Activated naive CD4-positive, alpha-beta T cell treated with anti-CD3 and anti-CD28 coated beads, Interleukin-2, amount 50 U/mL, for 16 hours (primary cell): ENCODE data around the gene SLC3A2.
"Not testable (repeated sequence)": the region's sequence is repeated elsewhere in the genome, so short reads cannot be mapped to it uniquely, and the experiment has no call there.

Source experiments
- DNase-seq: peaks from one replicate; pipeline ENCODE4 v3.0.0-alpha.2; 2020

Gene SLC3A2

DNA sequence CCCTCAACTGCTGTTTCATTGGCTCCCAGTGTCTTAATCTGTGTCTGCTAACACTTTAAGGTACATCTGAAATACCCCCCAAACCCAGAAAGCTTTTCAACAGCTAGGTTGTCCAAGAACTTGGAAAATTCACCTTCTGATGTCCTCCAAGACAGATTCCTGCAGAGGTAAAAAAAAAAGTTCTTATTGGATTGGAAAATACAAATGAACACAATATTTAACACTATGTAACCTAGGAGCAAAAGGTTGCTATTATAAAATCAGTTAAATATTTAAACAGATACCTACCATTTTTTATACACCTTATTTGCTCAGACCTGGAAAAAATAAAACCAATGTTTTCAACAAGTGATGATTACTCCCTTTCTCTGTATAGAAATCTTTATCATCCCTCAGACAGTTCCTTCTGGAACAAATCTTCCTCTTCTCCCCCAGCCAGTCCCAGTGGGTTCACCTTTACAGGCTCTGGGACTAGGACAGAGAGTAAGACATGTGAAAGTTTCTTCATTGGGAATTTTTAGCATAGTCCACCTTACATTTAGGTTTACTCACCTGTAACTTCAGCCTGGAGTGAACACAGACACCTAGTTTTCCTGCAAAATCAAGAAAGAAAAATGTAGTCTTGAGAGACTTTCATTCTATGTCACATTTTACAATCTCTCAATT is 28.0 kb upstream of the SLC3A2 start:
- no peak for DNase-seq

DNA sequence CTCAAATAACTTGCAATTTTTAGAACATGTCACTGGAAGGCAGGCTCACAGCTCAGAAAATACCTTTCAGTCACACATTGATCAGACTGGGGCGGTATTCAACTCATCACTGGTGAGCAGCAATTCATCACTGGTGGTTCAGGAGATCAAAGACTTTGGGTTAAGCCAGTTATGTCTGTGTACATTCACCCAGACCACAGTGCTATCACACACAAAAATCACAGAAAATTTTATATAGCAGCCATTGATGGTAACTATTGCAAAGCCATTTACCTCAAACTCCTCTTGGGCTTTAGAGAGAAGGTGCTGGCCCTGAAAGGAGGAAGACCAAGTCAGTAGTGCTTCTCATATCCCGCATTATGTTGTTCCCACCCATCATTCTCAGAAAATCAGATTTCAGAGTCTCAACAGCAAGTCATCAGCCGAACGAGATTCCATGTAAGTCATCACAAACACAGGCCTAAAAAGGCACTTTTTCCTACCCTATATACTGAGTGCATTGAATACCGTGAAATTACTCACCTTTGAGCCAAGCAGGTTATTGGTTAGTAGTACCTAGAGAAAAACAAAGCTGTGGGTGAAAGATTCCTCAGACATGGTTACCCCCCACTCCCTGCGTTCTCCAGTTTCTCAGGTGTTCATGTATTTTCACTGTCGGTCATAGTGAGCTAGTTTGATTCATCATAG is 27.3 kb upstream of the SLC3A2 start:
- DNase-seq, result no peak

DNA sequence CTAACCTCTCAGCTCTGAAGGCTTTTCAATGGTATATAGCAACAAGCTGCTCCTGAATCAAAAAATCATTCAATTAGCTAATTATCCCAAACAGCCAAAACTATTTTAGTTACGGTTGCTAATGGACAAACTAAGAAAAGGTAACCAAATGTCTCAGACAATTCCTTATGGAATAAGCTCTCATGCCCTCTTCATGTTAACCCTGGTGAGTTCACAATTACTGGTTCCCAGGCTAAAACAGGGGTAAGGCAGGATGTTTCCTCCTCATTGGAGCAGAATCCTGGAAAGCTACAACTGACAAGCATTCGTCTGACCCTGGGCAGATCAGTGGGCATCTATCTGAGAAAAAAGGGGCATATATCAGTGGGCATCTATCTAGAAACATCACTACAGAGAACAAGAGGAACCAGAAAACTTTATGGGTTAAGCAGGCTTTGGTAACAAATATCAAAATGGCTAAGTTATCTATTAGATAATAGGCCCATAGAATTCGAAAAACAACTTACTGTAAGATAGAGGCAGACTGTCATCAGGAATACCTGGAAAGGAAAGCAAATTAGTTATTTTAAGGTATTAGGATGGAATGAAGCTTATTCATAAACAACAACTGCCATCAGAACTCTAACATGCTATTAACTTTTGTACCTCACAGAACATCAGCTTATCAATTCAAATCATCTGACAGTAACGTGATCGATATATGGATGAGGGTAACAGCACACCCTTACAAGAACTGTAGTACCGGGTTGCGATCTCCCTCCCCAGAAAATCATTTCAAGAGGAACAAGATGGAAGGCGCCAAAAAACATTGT is 26.5 kb upstream of the SLC3A2 start:
- DNase-seq, result no peak

DNA sequence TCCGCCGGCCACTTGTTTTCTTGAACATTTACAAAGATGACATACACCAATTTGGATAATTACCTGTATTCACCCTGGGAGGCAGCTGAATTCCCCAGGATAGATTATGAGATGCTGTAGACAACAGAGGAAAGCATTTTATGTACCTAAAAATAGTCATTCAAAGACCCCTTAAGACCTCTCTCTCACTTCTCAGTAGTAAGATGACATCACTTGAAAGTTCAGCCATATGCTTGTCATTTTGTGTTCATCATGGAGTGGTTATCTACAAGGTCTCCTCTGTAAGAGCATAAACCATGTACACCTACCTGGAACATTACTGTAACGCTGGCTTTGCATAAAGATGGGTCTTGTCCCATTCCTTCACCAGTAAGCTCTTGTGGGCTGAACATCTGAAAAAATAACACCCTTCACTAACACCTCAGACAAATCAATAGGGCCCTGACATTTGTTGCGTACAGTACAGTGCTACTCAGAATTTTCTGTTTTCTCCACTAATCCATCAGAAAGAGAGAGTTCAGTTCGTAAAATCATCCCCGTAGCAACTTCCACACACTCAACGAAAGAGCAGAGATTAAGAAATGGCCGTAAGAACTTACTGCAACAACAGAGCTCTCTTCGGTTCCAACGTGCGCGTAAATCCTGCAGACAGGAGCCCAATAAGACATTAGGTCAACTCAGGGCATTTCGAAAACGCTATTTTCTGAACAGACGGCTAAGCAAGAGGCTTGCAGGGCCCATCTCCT is 25.7 kb upstream of the SLC3A2 start:
- DNase-seq, result no peak

- DNase-seq, result peak; percentile 96
Observed at GRCh38 chr11:62855571-62856332, 24.9 kb upstream of the SLC3A2 start.

DNA sequence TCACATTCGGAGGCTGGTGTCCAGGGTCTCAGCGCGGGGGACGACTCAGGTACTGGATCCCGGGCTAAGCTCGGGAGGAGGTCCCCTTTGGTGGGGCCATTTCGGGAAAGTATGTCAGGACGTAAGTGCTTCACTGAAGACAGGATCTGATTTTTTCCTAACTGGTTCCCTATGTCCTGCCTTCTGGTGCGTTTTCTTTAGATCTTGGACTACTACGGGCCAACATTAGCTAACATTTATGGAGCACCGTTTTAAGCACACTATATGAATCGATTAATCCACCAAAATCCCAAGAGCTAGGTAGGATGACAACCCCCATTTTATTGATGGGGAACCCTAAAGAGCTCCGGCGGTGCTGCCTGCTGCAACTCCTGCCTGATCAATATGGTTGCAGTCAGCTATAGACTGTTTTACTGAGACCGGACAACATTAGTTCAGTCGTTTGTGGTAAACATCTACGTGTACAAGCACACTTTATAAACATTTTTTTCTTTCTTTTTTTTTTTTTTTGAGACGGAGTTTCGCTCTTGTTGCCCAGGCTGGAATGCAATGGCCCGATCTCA is 24.3 kb upstream of the SLC3A2 start:
- DNase-seq, result no peak

GRCh38 chr11:62857541-62857982 is 23.1 kb upstream of the SLC3A2 start:
- DNase-seq, result no peak

DNA sequence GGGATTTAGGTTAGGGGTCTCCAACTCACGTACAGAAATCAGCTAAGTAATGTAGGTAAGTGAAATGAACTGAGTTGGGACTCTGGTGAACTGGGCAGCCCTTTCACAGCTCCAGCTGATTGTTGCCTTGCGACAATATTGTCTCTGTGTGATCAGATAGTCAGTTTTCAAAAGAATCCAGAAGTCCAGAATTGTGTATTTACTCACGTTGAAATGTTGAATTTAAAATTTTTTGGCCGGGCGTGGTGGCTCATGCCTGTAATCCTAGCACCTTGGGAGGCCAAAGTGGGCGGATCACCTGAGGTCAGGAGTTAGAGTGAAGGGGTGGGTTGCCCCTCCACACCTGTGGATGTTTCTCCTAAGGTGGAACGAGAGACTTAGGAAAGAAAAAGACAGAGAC is 22.5 kb upstream of the SLC3A2 start:
- no peak for DNase-seq

GRCh38 chr11:62859281-62859703 is 21.4 kb upstream of the SLC3A2 start:
- not testable (repeated sequence) for DNase-seq

DNA sequence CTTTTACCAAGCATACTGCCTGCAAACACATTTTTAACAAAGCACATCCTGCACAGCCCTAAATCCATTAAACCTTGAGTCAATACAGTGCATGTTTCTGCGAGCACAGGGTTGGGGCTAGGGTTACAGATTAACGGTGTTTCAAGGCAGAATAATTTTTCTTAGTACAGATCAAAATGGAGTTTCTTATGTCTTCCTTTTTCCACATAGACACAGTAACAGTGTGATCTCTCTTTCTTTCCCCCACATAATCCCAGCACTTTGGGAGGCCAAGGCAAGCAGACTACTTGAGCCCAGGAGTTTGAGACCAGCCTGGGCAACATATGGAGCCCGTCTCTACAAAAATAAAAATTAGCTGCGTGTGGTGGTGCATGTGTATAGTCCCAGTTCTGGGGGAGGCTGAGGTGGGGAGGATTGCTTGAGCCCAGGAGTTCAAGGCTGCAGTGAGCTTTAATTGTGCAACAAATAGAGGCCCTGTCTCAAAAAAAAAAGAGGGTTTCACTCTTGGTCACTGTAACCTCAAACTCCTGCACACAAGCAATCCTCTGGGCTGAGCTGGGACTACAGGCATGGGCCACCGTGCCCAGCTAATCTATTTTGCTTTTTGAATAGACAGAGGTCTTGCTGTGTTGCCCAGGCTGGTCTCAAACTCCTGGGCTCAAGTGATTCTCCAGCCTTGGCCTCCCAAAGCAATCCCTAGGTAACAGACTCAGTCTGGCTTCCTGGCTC is 19.7 kb upstream of the SLC3A2 start:
- no peak for DNase-seq

GRCh38 chr11:62861564-62862192 is 19.0 kb upstream of the SLC3A2 start:
- not testable (repeated sequence) for DNase-seq

GRCh38 chr11:62863687-62864335 is 16.9 kb upstream of the SLC3A2 start:
- no peak for DNase-seq

GRCh38 chr11:62865635-62866034 is 15.1 kb upstream of the SLC3A2 start:
- DNase-seq, result no peak

GRCh38 chr11:62874851-62875250 is 5.8 kb upstream of the SLC3A2 start:
- DNase-seq, result no peak

- no peak for DNase-seq
Observed at GRCh38 chr11:62875698-62876478, 4.8 kb upstream of the SLC3A2 start.

GRCh38 chr11:62876712-62877111 is 4.0 kb upstream of the SLC3A2 start:
- DNase-seq, result no peak

GRCh38 chr11:62879235-62879978 is 1.3 kb upstream of the SLC3A2 start:
- no peak for DNase-seq

DNA sequence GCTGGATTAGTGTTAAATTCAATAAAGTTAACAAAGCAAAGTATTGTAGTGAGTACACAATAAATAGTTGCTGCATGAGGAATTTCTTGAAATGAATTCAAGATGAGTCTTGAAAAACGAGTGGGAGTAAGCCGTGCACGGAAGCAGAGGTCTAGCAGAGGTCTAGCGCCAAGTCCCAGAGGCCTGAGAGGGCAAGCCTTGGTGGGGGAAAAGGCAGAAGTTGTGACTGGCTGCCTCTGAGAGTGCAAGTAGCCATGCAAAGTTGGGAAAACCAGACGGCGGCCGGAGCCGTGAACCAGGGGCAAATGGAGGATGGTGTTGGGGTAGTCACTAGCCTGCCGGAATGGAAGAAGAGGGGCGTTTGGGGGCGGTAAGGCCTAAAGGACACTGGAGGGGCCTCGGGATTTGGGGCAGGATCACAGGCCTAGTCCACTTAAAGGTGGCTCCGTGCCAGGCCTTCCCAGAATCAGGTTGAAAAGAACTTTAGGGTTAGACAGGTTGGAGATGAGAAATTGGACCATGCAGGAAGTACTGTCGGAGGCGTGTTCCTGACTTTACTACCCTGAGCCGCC is 379 bp upstream of the SLC3A2 start:
- DNase-seq, result peak; percentile 53
